Measurements from ENCODE around the gene PRR36. TPM values are rescaled to one million over a fixed set of nuclear protein-coding genes. Genes with fewer than 3 reads are reported as not detected.
"Not testable (repeated sequence)": the region's sequence is repeated elsewhere in the genome, so short reads cannot be mapped to it uniquely, and the experiment has no call there.

The PRR36 gene
- total RNA-seq, 1 donor from 2014 or later = 0.05 TPM

DNA sequence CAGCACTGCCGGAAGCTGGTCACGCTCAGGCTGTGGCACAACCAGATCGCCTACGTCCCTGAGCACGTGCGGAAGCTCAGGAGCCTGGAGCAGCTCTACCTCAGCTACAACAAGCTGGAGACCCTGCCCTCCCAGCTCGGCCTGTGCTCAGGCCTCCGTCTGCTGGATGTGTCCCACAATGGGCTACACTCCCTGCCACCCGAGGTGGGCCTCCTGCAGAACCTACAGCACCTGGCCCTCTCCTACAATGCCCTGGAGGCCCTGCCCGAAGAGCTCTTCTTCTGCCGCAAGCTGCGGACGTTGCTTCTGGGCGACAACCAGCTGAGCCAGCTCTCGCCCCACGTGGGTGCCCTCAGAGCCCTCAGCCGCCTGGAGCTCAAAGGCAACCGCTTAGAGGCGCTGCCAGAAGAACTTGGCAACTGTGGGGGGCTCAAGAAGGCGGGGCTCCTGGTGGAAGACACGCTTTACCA is 26.2 kb upstream of the PRR36 start:
- Mint-ChIP-seq H3K27ac (no peak overlapping the region), H3K4me1 (ENCODE audit: low read depth) (peaks cover 23% of the 10 kb centered on the region), H3K27me3 (ENCODE audit: insufficient read depth) (peaks cover 2% of the 10 kb centered on the region), H3K4me3 (peak overlapping the region; percentile 26), H3K9me3 (no peaks in the 10 kb centered on the region), H3K36me3 (ENCODE audit: low read depth) (peaks cover 1% of the 10 kb centered on the region)
- no peak for DNase-seq (ENCODE audit: low spot score)
- intact Hi-C loops (cut with micrococcal nuclease) = no loop called here

DNA sequence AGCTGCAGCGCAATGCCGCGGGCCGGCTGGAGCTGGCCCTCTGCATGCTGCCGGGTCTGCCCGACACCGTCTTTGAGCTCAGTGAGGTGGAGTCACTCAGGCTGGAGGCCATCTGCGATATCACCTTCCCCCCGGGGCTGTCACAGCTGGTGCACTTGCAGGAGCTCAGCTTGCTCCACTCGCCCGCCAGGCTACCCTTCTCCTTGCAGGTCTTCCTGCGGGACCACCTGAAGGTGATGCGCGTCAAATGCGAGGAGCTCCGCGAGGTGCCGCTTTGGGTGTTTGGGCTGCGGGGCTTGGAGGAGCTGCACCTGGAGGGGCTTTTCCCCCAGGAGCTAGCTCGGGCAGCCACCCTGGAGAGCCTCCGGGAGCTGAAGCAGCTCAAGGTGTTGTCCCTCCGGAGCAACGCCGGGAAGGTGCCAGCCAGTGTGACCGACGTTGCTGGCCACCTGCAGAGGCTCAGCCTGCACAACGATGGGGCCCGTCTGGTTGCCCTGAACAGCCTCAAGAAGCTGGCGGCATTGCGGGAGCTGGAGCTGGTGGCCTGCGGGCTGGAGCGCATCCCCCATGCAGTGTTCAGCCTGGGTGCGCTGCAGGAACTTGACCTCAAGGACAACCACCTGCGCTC is 25.7 kb upstream of the PRR36 start:
- intact Hi-C loops (cut with micrococcal nuclease) = no loop called here
- H3K27me3 Mint-ChIP-seq (ENCODE audit: insufficient read depth) = peaks cover 2% of the 10 kb centered on the region
- peaks cover 18% of the 10 kb centered on the region for H3K4me1 Mint-ChIP-seq (ENCODE audit: low read depth)
- DNase-seq (ENCODE audit: low spot score) = no peak
- no peaks in the 10 kb centered on the region for H3K9me3 Mint-ChIP-seq
- no peak overlapping the region for H3K27ac Mint-ChIP-seq
- H3K36me3 Mint-ChIP-seq (ENCODE audit: low read depth) = no peaks in the 10 kb centered on the region
- no peak overlapping the region for H3K4me3 Mint-ChIP-seq

GRCh38 chr19:7898967-7899366 is 24.8 kb upstream of the PRR36 start:
- no peak overlapping the region for H3K27ac Mint-ChIP-seq
- H3K36me3 Mint-ChIP-seq (ENCODE audit: low read depth) = no peaks in the 10 kb centered on the region
- H3K9me3 Mint-ChIP-seq = no peaks in the 10 kb centered on the region
- peaks cover 2% of the 10 kb centered on the region for H3K27me3 Mint-ChIP-seq (ENCODE audit: insufficient read depth)
- intact Hi-C loops (cut with micrococcal nuclease) = no loop called here
- DNase-seq (ENCODE audit: low spot score) = no peak
- H3K4me3 Mint-ChIP-seq = no peak overlapping the region
- H3K4me1 Mint-ChIP-seq (ENCODE audit: low read depth) = peaks cover 13% of the 10 kb centered on the region

DNA sequence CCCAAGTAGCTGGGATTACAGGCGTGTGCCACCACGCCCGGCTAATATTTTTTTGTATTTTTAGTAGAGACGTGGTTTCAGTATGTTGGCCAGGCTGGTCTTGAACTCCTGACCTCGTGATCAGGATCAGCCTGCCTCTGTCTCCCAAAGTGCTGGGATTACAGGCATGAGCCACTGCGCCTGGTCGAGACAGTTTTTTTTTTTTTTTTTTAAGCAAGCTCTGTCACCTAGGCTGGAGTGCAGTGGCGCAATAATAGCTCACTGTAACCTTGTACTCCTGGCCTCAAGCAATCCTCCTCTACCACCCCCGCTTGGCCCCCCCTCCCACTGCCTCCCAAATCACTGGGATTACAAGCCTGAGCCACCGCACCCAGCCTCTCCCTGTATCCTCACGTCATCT is 23.1 kb upstream of the PRR36 start:
- Mint-ChIP-seq H3K27me3 (ENCODE audit: insufficient read depth) (no peaks in the 10 kb centered on the region), H3K27ac (no peak overlapping the region), H3K36me3 (ENCODE audit: low read depth) (no peaks in the 10 kb centered on the region), H3K9me3 (no peaks in the 10 kb centered on the region), H3K4me1 (ENCODE audit: low read depth) (no peaks in the 10 kb centered on the region), H3K4me3 (no peak overlapping the region)
- intact Hi-C loops (cut with micrococcal nuclease) = no loop called here
- no peak for DNase-seq (ENCODE audit: low spot score)

DNA sequence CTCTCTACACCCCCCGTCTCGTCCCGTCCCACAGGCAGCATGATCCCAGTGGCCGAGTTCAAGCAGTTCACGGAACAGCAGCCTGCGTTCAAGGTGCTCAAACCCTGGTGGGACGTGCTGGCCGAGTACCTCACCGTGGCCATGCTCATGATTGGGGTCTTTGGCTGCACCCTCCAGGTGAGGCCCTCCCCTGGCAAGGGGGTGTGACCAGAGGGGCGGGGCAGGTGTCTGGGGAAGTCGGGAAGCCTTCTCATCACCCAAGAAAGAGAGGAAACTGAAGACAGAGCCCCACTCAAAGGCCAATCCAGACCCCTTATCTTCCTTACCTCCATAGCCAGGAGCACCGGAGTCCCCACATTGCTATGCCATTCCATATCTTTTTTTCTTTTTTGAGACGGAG is 21.4 kb upstream of the PRR36 start:
- H3K4me3 Mint-ChIP-seq = no peak overlapping the region
- DNase-seq (ENCODE audit: low spot score) = no peak
- H3K9me3 Mint-ChIP-seq = no peaks in the 10 kb centered on the region
- peaks cover 9% of the 10 kb centered on the region for H3K27me3 Mint-ChIP-seq (ENCODE audit: insufficient read depth)
- no peak overlapping the region for H3K27ac Mint-ChIP-seq
- no peaks in the 10 kb centered on the region for H3K36me3 Mint-ChIP-seq (ENCODE audit: low read depth)
- no peaks in the 10 kb centered on the region for H3K4me1 Mint-ChIP-seq (ENCODE audit: low read depth)
- intact Hi-C loops (cut with micrococcal nuclease) = no loop called here

DNA sequence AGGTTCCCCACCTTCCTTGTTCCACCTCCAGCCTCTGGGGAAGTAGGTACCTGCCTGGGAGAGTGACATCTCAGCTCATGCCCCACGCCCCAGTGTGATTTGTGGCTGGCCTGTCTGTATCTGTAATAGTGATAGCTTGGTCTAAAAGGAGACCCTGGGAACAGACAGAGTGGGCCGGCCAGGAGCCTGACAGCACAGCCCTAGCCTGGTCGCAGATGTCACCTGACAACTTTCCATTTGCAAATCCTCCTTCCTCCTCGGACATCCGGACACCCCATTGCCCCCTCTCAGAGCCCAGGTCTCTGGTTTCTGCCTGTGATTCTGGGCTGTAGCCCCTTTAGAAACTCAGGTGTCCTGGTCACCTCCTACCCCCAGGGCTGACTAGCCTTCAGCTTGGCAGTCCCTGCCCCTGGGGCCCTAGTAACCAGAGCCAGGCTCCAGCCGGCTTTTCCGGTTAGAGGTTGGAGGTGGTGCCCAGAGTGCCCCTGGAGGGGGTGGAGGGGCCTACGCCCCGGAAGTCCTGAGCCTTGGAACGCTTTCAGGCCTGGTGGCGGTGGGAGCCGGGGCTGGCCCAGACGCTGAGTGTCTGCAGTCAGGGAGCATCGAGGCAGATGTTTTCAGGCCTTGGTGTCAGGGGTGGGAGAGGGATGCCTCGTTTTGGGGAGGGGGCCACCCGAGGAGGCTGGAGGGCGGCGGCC is 20.6 kb upstream of the PRR36 start:
- intact Hi-C loops (cut with micrococcal nuclease) = no loop called here
- Mint-ChIP-seq H3K27me3 (ENCODE audit: insufficient read depth) (peaks cover 13% of the 10 kb centered on the region), H3K4me1 (ENCODE audit: low read depth) (no peaks in the 10 kb centered on the region), H3K27ac (no peak overlapping the region), H3K4me3 (no peak overlapping the region), H3K36me3 (ENCODE audit: low read depth) (no peaks in the 10 kb centered on the region), H3K9me3 (no peaks in the 10 kb centered on the region)
- DNase-seq (ENCODE audit: low spot score) = no peak

- H3K4me3 Mint-ChIP-seq; intact Hi-C loops (cut with micrococcal nuclease); DNase-seq (ENCODE audit: low spot score); H3K9me3 Mint-ChIP-seq; H3K27ac Mint-ChIP-seq; H3K36me3 Mint-ChIP-seq (ENCODE audit: low read depth); H3K4me1 Mint-ChIP-seq (ENCODE audit: low read depth): not testable (repeated sequence)
- peaks cover 16% of the 10 kb centered on the region for H3K27me3 Mint-ChIP-seq (ENCODE audit: insufficient read depth)
These were observed 19.3 kb upstream of the PRR36 start for GRCh38 chr19:7893362-7894101.

- Mint-ChIP-seq H3K9me3 (no peaks in the 10 kb centered on the region), H3K4me1 (ENCODE audit: low read depth) (no peaks in the 10 kb centered on the region), H3K27ac (no peak overlapping the region), H3K27me3 (ENCODE audit: insufficient read depth) (peaks cover 22% of the 10 kb centered on the region), H3K4me3 (no peak overlapping the region), H3K36me3 (ENCODE audit: low read depth) (no peaks in the 10 kb centered on the region)
- intact Hi-C loops (cut with micrococcal nuclease) = no loop called here
- DNase-seq (ENCODE audit: low spot score) = no peak
These were observed 14.6 kb upstream of the PRR36 start for GRCh38 chr19:7888826-7889217.

DNA sequence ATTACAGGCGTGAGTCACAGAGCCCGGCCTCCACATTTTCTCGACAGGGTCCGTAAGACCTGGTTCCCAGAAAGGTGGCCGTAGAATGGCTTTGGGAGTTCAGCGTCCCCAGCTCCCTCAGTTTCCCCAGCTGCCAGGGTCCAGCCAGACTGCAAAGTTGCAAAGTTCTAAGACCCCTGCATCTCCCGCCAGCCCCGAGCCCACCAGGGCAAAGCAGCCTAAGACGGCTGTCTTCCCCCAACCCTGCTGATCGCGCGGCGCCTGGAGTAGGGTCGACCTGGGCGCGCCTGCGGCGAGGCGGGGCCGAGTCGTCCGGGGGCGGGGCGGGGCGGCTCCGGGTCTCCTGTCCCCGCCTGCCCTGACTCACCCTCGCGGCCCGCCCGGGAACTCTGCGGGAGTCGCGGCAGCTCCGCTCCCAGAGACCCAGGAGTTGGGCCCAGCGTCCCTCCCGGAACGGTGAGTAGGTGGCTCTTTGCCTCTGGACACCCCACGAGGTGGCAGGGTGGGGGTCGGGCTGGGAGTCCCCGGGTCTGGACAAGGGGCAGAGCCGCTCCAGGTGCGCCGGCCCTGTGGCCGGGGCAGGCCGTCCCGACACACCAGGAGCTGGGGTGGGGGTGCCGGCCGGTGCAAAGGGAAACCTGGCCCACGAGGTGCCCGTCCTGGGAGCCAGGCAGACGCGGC is 14.1 kb upstream of the PRR36 start, which contains the start of gene LRRC8E:
Gene LRRC8E, plus strand, starts transcription at position 366 of the 681 bp plus-strand sequence. CDS start 7,094 bp downstream, outside the sequence.
- intact Hi-C loops (cut with micrococcal nuclease) = no loop called here
- Mint-ChIP-seq H3K9me3 (no peaks in the 10 kb centered on the region), H3K4me1 (ENCODE audit: low read depth) (no peaks in the 10 kb centered on the region), H3K27ac (no peak within 1 kb of the TSS), H3K36me3 (ENCODE audit: low read depth) (no peaks in the 10 kb centered on the region), H3K4me3 (no peak within 1 kb of the TSS), H3K27me3 (ENCODE audit: insufficient read depth) (peaks cover 22% of the 10 kb centered on the region)
- no peak for DNase-seq (ENCODE audit: low spot score)

GRCh38 chr19:7887408-7888144 is 13.4 kb upstream of the PRR36 start:
- Mint-ChIP-seq H3K9me3 (no peaks in the 10 kb centered on the region), H3K27ac (no peak overlapping the region), H3K4me3 (no peak overlapping the region), H3K4me1 (ENCODE audit: low read depth) (no peaks in the 10 kb centered on the region), H3K27me3 (ENCODE audit: insufficient read depth) (peaks cover 22% of the 10 kb centered on the region), H3K36me3 (ENCODE audit: low read depth) (no peaks in the 10 kb centered on the region)
- intact Hi-C loops (cut with micrococcal nuclease) = no loop called here
- no peak for DNase-seq (ENCODE audit: low spot score)

- no peak for DNase-seq (ENCODE audit: low spot score)
- Mint-ChIP-seq H3K27ac (no peak overlapping the region), H3K36me3 (ENCODE audit: low read depth) (no peaks in the 10 kb centered on the region), H3K4me1 (ENCODE audit: low read depth) (no peaks in the 10 kb centered on the region), H3K4me3 (no peak overlapping the region), H3K9me3 (no peaks in the 10 kb centered on the region), H3K27me3 (ENCODE audit: insufficient read depth) (peaks cover 13% of the 10 kb centered on the region)
- intact Hi-C loops (cut with micrococcal nuclease) = no loop called here
These were observed 11.6 kb upstream of the PRR36 start for GRCh38 chr19:7885818-7886217.

- peaks cover 9% of the 10 kb centered on the region for H3K27me3 Mint-ChIP-seq (ENCODE audit: insufficient read depth)
- intact Hi-C loops (cut with micrococcal nuclease) = no loop called here
- H3K36me3 Mint-ChIP-seq (ENCODE audit: low read depth) = no peaks in the 10 kb centered on the region
- no peak for DNase-seq (ENCODE audit: low spot score)
- no peak overlapping the region for H3K27ac Mint-ChIP-seq
- no peak overlapping the region for H3K4me3 Mint-ChIP-seq
- no peaks in the 10 kb centered on the region for H3K4me1 Mint-ChIP-seq (ENCODE audit: low read depth)
- H3K9me3 Mint-ChIP-seq = no peaks in the 10 kb centered on the region
These were observed 9.8 kb upstream of the PRR36 start for GRCh38 chr19:7883796-7884570.

Data from activated T-helper 1 cell treated with anti-CD3 and anti-CD28 coated beads, Interleukin-12 subunit alpha, Interleukin-12 subunit beta, Interleukin-2, Interleukin-4 antibody, amounts not matched to agents 30 ng/mL and 10 ng/mL and 1 ng/mL, durations not matched to agents 14 hours and 24 hours and 36 hours (primary cell).